HepG2 (cell line): ENCODE measurements around the gene NTSR2. TPM values are rescaled to one million over a fixed set of nuclear protein-coding genes. Genes with fewer than 3 reads are reported as not detected.

Source experiments
- ARID4A ChIP-seq: sonication (generic); formaldehyde crosslinking; IDR thresholded peaks from 2 replicates; pipeline ENCODE4 v1.5.0; 2020; ENCODE audit warnings: mild to moderate bottlenecking, missing genetic modification reagents, borderline replicate concordance
- ASH2L ChIP-seq: fragments of 300-600, 200-600 bp; sonication (generic); IDR thresholded peaks from 2 replicates; pipeline ENCODE4 v1.7.0; 2017; ENCODE audit warnings: low read depth, mild to moderate bottlenecking, moderate library complexity, mixed read lengths, low read length; ENCODE audit not compliant: insufficient read length
- CC2D1A ChIP-seq: sonication (generic); formaldehyde crosslinking; IDR thresholded peaks from 2 replicates; pipeline ENCODE4 v1.8.1; 2023; ENCODE audit warnings: mild to moderate bottlenecking, missing genetic modification reagents
- CREB1 ChIP-seq, 2 experiments: fragments of 450-650 bp in 1 of 2; IDR thresholded peaks; 2 replicates each; pipeline ENCODE4 v1.6.1; 2016 to 2017; ENCODE audit warnings: control low read depth in 1 of 2, mild to moderate bottlenecking in 1 of 2, missing compliant biosample characterization in 1 of 2, missing genetic modification characterization in 1 of 2
- GFI1 ChIP-seq: sonication (generic); formaldehyde crosslinking; IDR thresholded peaks from 2 replicates; pipeline ENCODE4 v1.5.0; 2020; ENCODE audit warnings: missing genetic modification reagents, mild to moderate bottlenecking, borderline replicate concordance
- MAZ ChIP-seq, 2 experiments: sonication (generic) in 1 of 2; formaldehyde crosslinking in 1 of 2; IDR thresholded peaks; 2 replicates each; pipeline versions ENCODE4 v1.5.0 to v1.6.1; 2012 to 2020; ENCODE audit warnings: low read depth in 2 of 2, mild to moderate bottlenecking in 2 of 2, borderline replicate concordance in 1 of 2, improper control_type of control experiment in 1 of 2, low read length in 1 of 2, missing genetic modification reagents in 1 of 2, moderate library complexity in 1 of 2
- NBN ChIP-seq: fragments of 450-650 bp; conservative IDR thresholded peaks from 2 replicates; pipeline ENCODE4 v1.6.1; 2017
- NCOA5 ChIP-seq: sonication (generic); formaldehyde crosslinking; IDR thresholded peaks from 2 replicates; pipeline ENCODE4 v1.4.0; 2020; ENCODE audit warnings: missing genetic modification reagents
- NFE2L2 ChIP-seq: fragments of 150-350 bp; IDR thresholded peaks from 2 replicates; pipeline ENCODE4 v1.6.1; 2014; ENCODE audit warnings: low read length
- RFXANK ChIP-seq: IDR thresholded peaks from 2 replicates; pipeline ENCODE4 v1.6.1; 2016
- SNAI1 ChIP-seq: sonication (generic); formaldehyde crosslinking; IDR thresholded peaks from 2 replicates; pipeline ENCODE4 v1.5.0; 2020; ENCODE audit warnings: mild to moderate bottlenecking, missing genetic modification reagents, borderline replicate concordance
- TBP ChIP-seq: sonication (generic); formaldehyde crosslinking; IDR thresholded peaks from 2 replicates; pipeline ENCODE4 v1.5.0; 2020; ENCODE audit warnings: missing genetic modification reagents
- THYN1 ChIP-seq: sonication (generic); formaldehyde crosslinking; IDR thresholded peaks from 2 replicates; pipeline ENCODE4 v1.8.1; 2023; ENCODE audit warnings: low read depth, mild to moderate bottlenecking, moderate library complexity, missing genetic modification reagents, borderline replicate concordance
- USF2 ChIP-seq, 2 experiments: sonication (generic) in 1 of 2; formaldehyde crosslinking in 1 of 2; IDR thresholded peaks; 2 replicates each; pipeline versions ENCODE4 v1.5.1 to v1.6.1; 2011 to 2020; ENCODE audit warnings: borderline replicate concordance in 1 of 2, low read depth in 1 of 2, low read length in 1 of 2, mild to moderate bottlenecking in 1 of 2, missing genetic modification reagents in 1 of 2, moderate library complexity in 1 of 2
- ZBED4 ChIP-seq: sonication (generic); formaldehyde crosslinking; IDR thresholded peaks from 2 replicates; pipeline ENCODE4 v1.4.0; 2020; ENCODE audit warnings: missing genetic modification reagents, borderline replicate concordance
- ZNF570 ChIP-seq: sonication (generic); formaldehyde crosslinking; IDR thresholded peaks from 2 replicates; pipeline ENCODE4 v1.4.0; 2020; ENCODE audit warnings: mild to moderate bottlenecking, missing genetic modification reagents, borderline replicate concordance
- ZNF607 ChIP-seq: sonication (generic); formaldehyde crosslinking; IDR thresholded peaks from 2 replicates; pipeline ENCODE4 v1.5.1; 2020; ENCODE audit warnings: missing genetic modification reagents, mild to moderate bottlenecking, borderline replicate concordance
- polyA plus RNA-seq, 8 experiments: library from polyadenylated mRNA; depleted of rRNA in 3 of 8; stranded (reverse) in 7 of 8; unstranded in 1 of 8; fragments of >200 nt; fragmentation: Illumina TruSeq in 4 of 8; extraction: Trizol in 4 of 8; gene quantifications; 2 replicates each; pipeline versions ENCODE4 v1.2.1 to v1.2.3, GENCODE V29; 2011 to 2016; ENCODE audit warnings: low read depth in 4 of 8, missing spikeins in 1 of 8, mixed read lengths in 1 of 8; ENCODE audit not compliant: insufficient read depth in 1 of 8
- total RNA-seq, 5 experiments: library from RNA; depleted of rRNA; stranded (reverse); fragments of >200 nt; fragmentation: Illumina TruSeq; extraction: Trizol; gene quantifications; 2 replicates each; pipeline ENCODE4 v1.2.3, GENCODE V29; 2016; ENCODE audit warnings: low read depth in 1 of 5

The NTSR2 gene
- total and polyA plus RNA-seq, 2 of the 13 experiments (the other 11 are each of a cell fraction or from before 2014, with no cell fraction given): not detected

DNA sequence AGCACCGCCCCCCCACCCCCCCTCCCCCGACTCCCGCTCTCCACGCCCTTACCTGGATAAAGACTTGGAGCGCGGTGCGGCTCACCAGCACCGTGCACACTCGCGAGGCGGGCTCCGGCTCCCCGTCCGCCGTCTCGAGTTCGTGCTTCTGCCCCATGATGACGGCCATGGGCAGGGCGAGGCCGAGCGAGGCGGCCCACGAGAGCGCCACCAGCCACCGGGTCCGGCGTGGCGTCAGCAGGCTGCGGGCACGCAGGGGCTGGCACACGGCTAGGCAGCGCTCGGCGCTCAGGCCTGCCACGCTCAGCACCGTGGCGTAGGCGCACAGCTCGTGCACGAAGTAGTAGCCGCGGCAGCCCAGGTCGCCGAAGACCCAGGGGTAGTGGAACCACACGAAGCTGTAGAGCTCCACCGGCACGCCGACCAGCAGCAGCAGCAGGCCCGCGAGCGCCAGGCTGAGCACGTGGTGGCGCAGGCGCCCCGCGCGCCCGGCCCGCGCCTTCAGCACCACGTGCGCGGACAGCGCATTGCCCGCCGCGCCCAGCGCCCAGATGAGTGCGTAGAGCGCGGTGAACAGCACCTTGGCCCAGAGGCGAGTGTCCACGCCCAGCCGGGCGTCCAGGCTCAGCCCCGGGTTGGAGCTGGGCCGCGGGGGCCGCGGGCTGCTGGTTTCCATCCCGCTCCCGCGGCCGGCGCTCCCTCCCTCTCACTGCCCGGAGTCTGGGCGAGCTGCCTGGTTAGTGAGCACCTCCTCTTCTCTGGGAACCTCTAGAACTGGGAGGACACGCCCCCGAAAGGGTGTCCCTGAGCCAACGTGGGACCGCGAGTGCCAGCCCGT, at the start of gene NTSR2 (continued):
- TF ChIP-seq ARID4A (CRISPR knock-in tag): peak; percentile 99
- peak; percentile 91; the same call in 1 of the 2 replicates for TF ChIP-seq THYN1 (CRISPR knock-in tag)
- no peak for TF ChIP-seq NBN
- no peak for TF ChIP-seq NCOA5 (CRISPR knock-in tag)
- TF ChIP-seq SNAI1 (CRISPR knock-in tag): no peak
- TF ChIP-seq CREB1 (IDR thresholded peaks at IDR 0.05): no peak
- no peak for TF ChIP-seq CREB1 (CRISPR knock-in tag; IDR thresholded peaks at IDR 0.05)
- TF ChIP-seq MAZ (IDR thresholded peaks at IDR 0.05; ENCODE audit: borderline replicate concordance, low read depth, low read length): 0 out of 2 replicates have a peak, but pooled peaks have one; percentile 44
- TF ChIP-seq MAZ (CRISPR knock-in tag; IDR thresholded peaks at IDR 0.05; ENCODE audit: low read depth): peak; percentile 98
- TF ChIP-seq USF2 (IDR thresholded peaks at IDR 0.05; ENCODE audit: low read depth, low read length): peak; percentile 72
- no peak for TF ChIP-seq USF2 (CRISPR knock-in tag; IDR thresholded peaks at IDR 0.05; ENCODE audit: borderline replicate concordance)
- TF ChIP-seq ZBED4 (CRISPR knock-in tag): peak; percentile 98
- peak; percentile 41; the same call in 1 of the 2 replicates for TF ChIP-seq CC2D1A (CRISPR knock-in tag)
- no peak for TF ChIP-seq ASH2L
- TF ChIP-seq RFXANK: peak; percentile 95
- no peak for TF ChIP-seq TBP (CRISPR knock-in tag)
- peak; percentile 98 for TF ChIP-seq ZNF570
- no peak for TF ChIP-seq NFE2L2
- TF ChIP-seq ZNF607: peak; percentile 100
- peak; percentile 88 for TF ChIP-seq GFI1 (CRISPR knock-in tag)
